Activated CD8-positive, alpha-beta T cell treated with anti-CD3 and anti-CD28 coated beads for 36 hours (primary cell): Measurements from ENCODE around the gene PLK3. TPM values are rescaled to one million over a fixed set of nuclear protein-coding genes. Genes with fewer than 3 reads are reported as not detected.
A peak's percentile ranks its signal among the peaks of the same experiment; 100 is the strongest.

ENCODE experiments used
- ATAC-seq: fragments of 200-7000 bp; cut with Tn5 transposase; one replicate; pipeline ENCODE4 v1.10.0; 2021; ENCODE audit warnings: mild to moderate bottlenecking, moderate library complexity
- CTCF ChIA-PET: fragments of 350-600 bp; sonication (Branson Sonifier 250); formaldehyde crosslinking; loops from one replicate; lab custom pipeline; 2021; ENCODE audit warnings: antibody characterized with exemption; lab: Charles Lee
- POLR2A ChIA-PET: fragments of 350-600 bp; sonication (Branson Sonifier 250); formaldehyde crosslinking; loops from one replicate; lab custom pipeline; 2021; ENCODE audit warnings: antibody characterized with exemption; lab: Charles Lee
- DNase-seq: peaks from one replicate; pipeline ENCODE4 v3.0.0-alpha.2; 2020
- H3K27ac Mint-ChIP-seq: one replicate; pipeline ENCODE4 v1.8.0; 2021; ENCODE audit warnings: mild to moderate bottlenecking, mixed read lengths
- H3K27me3 Mint-ChIP-seq: one replicate; pipeline ENCODE4 v1.8.0; 2021; ENCODE audit warnings: mixed read lengths
- H3K36me3 Mint-ChIP-seq: one replicate; pipeline ENCODE4 v1.8.0; 2021; ENCODE audit warnings: low read depth, mixed read lengths
- H3K4me1 Mint-ChIP-seq: one replicate; pipeline ENCODE4 v1.8.0; 2021; ENCODE audit warnings: low read depth, mixed read lengths
- H3K4me3 Mint-ChIP-seq: one replicate; pipeline ENCODE4 v1.8.0; 2021; ENCODE audit warnings: mild to moderate bottlenecking, moderate library complexity, mixed read lengths
- H3K9me3 Mint-ChIP-seq: one replicate; pipeline ENCODE4 v1.8.0; 2021; ENCODE audit warnings: mixed read lengths
- CTCF ChIP-seq: fragments of 200-600 bp; IDR thresholded peaks from one replicate; pipeline ENCODE4 v1.8.0; 2022; ENCODE audit warnings: antibody characterized with exemption, mild to moderate bottlenecking
- intact Hi-C: fragments of 100-400 bp; cut with micrococcal nuclease; formaldehyde crosslinking; loops from one replicate; pipeline ENCODE4 v1.10.0; 2022
- total RNA-seq, 2 experiments: library from RNA; stranded (reverse); gene quantifications; one replicate each; pipeline ENCODE4 v1.2.3, GENCODE V29; 2021

PLK3 gene
- total RNA-seq, 2 experiments from 2014 or later: 36.4 to 36.6 TPM

GRCh38 chr1:44784094-44785028 is 15.8 kb upstream of the PLK3 start:
- H3K9me3 Mint-ChIP-seq: no peaks in the 10 kb centered on the region
- ChIA-PET POLR2A (interaction anchor here (0.6 to 11.9 kb wide), 13 partner anchors 6 to 201 kb away, joined by 3 to 181 read pairs (median 9); partner anchors contain the start of genes BTBD19, DYNLT4, PLK3 and RNU5D-1), CTCF (interaction anchor here (0.7 to 4.0 kb wide), 16 partner anchors 9 to 234 kb away, joined by 3 to 29 read pairs (median 4); partner anchors contain the start of genes BTBD19, PLK3, RPS8 and UROD)
- H3K27me3 Mint-ChIP-seq: no peaks in the 10 kb centered on the region
- TF ChIP-seq CTCF: no peak
- peaks cover 44% of the 10 kb centered on the region for H3K4me1 Mint-ChIP-seq
- DNase-seq (peak; percentile 49), ATAC-seq (peak; percentile 28)
- H3K4me3 Mint-ChIP-seq: peak overlapping the region; percentile 70
- intact Hi-C loops: loop anchor here (5.0 kb wide), 1 partner anchor 33 kb away; no protein-coding TSS in a partner anchor
- peaks cover 30% of the 10 kb centered on the region for H3K36me3 Mint-ChIP-seq
- peak overlapping the region; percentile 82 for H3K27ac Mint-ChIP-seq

DNA sequence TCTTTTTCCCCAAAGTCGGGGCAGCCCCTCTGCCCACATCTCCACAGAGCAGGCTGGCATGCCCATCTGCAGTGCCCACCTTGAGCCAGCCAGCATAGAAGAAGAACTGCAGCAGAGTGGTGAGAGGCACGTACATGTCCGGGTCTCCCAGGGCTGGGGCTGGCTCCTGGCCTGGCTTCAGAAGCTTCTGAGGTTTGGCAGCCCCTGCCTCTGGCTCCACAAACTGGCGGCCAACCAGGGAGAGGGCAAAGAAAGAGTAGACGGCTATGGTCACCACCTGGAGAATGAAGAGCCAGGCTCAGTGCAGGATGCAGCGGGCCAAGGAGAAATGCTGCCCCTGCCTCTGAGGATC is 15.2 kb upstream of the PLK3 start:
- peak; percentile 43 for TF ChIP-seq CTCF
- POLR2A ChIA-PET: interaction anchor here (0.8 to 11.9 kb wide), 10 partner anchors 6 to 201 kb away, joined by 3 to 181 read pairs (median 23); partner anchors contain the start of genes BTBD19, DYNLT4, PLK3 and RNU5D-1
- CTCF ChIA-PET: interaction anchor here (0.7 to 4.0 kb wide), 15 partner anchors 8 to 233 kb away, joined by 3 to 29 read pairs (median 3); partner anchors contain the start of genes BTBD19, PLK3, RPS8 and UROD
- peak overlapping the region; percentile 65 for H3K4me3 Mint-ChIP-seq
- no peak for DNase-seq
- intact Hi-C loops: no loop called here
- no peak for ATAC-seq
- no peaks in the 10 kb centered on the region for H3K9me3 Mint-ChIP-seq
- H3K4me1 Mint-ChIP-seq: peaks cover 40% of the 10 kb centered on the region
- H3K27me3 Mint-ChIP-seq: no peaks in the 10 kb centered on the region
- peak overlapping the region; percentile 82 for H3K27ac Mint-ChIP-seq
- H3K36me3 Mint-ChIP-seq: peaks cover 25% of the 10 kb centered on the region

DNA sequence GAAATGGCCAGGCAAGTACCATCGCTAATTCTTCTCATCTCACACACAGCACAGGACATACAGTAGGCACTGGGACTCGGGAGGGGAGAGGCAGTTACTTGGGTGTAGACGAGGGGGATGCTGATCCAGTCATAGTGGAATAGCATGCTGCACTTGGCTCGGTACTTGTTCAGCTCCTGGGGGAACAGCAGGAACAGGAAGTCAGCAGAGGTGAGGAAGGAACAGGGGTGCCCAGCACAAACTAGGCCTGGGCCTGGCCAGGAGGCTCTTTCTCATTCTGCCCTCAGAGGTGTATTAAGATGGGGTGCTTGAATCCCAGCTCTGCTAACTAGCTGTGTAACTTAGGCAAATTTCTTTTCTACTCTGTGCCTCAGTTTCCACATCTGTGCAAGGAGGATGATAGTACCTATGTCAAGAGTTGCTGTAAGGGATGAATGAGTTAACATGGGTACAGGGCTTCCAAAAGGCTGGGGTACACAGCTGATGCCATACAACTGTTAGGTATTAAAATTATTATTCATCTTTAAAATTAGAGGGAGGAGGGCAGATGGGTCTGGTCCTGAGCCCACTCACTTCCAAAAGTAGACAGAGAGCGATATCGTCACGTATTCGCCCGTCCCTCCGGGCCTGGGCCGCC is 14.6 kb upstream of the PLK3 start:
- H3K36me3 Mint-ChIP-seq: peaks cover 19% of the 10 kb centered on the region
- no peaks in the 10 kb centered on the region for H3K9me3 Mint-ChIP-seq
- intact Hi-C loops: no loop called here
- peaks cover 35% of the 10 kb centered on the region for H3K4me1 Mint-ChIP-seq
- no peak for TF ChIP-seq CTCF
- H3K4me3 Mint-ChIP-seq: peak overlapping the region; percentile 65
- CTCF ChIA-PET: interaction anchor here (0.7 to 4.0 kb wide), 13 partner anchors 10 to 233 kb away, joined by 3 to 29 read pairs (median 4); partner anchors contain the start of genes BTBD19, PLK3 and RPS8
- H3K27ac Mint-ChIP-seq: peak overlapping the region; percentile 82
- no peaks in the 10 kb centered on the region for H3K27me3 Mint-ChIP-seq
- no peak for DNase-seq
- ATAC-seq: no peak
- POLR2A ChIA-PET: interaction anchor here (0.8 to 11.9 kb wide), 12 partner anchors 7 to 200 kb away, joined by 3 to 181 read pairs (median 8); partner anchors contain the start of genes BTBD19, DYNLT4, PLK3 and RNU5D-1

DNA sequence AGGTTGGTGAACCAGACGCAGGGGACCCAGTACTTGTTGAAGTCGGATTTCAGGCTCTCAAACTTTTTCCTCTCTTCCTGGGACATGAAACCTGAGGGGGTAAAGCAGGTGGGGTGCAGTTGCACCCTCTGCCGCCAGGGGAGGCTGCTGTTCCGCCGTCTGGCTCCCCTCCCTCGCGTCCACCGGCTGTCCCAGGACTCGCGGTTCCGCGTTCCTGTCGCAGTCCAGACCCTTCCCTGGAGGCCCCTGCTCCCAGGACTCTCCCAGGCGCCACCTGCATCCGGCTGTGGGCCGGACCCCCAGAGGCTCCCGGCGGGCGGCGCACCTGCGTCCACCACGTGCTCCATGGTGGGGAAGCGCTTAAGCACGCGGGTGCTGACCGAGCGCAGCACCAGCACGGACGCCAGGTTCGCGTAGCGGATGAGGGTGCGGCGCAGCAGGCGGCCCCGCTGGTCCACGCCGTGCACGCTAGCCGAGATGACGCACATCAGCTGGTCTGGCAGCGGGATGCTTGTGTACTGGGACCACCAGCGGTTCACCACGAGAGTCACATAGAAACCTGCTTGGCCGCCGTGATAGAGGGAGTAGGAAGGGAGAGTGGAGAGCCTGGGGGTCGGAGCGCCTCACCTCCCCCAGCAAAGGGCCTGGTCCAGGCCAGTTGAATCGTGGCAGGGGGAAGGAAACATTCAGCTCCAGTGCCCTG is 13.9 kb upstream of the PLK3 start:
- H3K36me3 Mint-ChIP-seq: peaks cover 12% of the 10 kb centered on the region
- TF ChIP-seq CTCF: peak; percentile 100
- ChIA-PET CTCF (interaction anchor here (0.7 to 4.0 kb wide), 14 partner anchors 11 to 225 kb away, joined by 3 to 29 read pairs (median 4); partner anchors contain the start of genes BTBD19, HECTD3, PLK3 and RNU5D-1), POLR2A (interaction anchor here (0.7 to 11.9 kb wide), 16 partner anchors 8 to 553 kb away, joined by 3 to 181 read pairs (median 6); partner anchors contain the start of genes BTBD19, DYNLT4, HECTD3 and PLK3)
- peak overlapping the region; percentile 65 for H3K4me3 Mint-ChIP-seq
- no peaks in the 10 kb centered on the region for H3K27me3 Mint-ChIP-seq
- no peaks in the 10 kb centered on the region for H3K9me3 Mint-ChIP-seq
- intact Hi-C loops: no loop called here
- H3K27ac Mint-ChIP-seq: peak overlapping the region; percentile 82
- peak; percentile 78 for DNase-seq
- peaks cover 33% of the 10 kb centered on the region for H3K4me1 Mint-ChIP-seq
- ATAC-seq: peak; percentile 69
